ENCODE data around the gene PXDN.
A peak's percentile ranks its signal among the peaks of the same experiment; 100 is the strongest.

GRCh38 chr2:1656961-1657841 is 87.1 kb downstream of the PXDN start:
- TF ChIP-seq CTCF (conservative IDR thresholded peaks at IDR 0.05 in 1 of 2, IDR thresholded peaks at IDR 0.05 in 1 of 2; ENCODE audit: extremely low read depth in 1 of 2, insufficient read depth in 1 of 2, low read depth in 1 of 2, low read length in 2 of 2): peak in 1 of 2 donors; percentile 10
- no peak for TF ChIP-seq EZH2 (IDR thresholded peaks at IDR 0.05; ENCODE audit: borderline replicate concordance, low read length)

Data from mammary epithelial cell (primary cell).